ENCODE measurements around the gene TMEM17.

TMEM17 gene

GRCh38 chr2:62455957-62456692, 49.9 kb downstream of the TMEM17 start:
- DNase-seq (ENCODE audit: low read depth): no peak

- DNase-seq (ENCODE audit: low read depth): no peak
These were observed 52.0 kb downstream of the TMEM17 start for GRCh38 chr2:62453955-62454354.

GRCh38 chr2:62452701-62453454, 53.1 kb downstream of the TMEM17 start:
- no peak for DNase-seq (ENCODE audit: low read depth)

- DNase-seq (ENCODE audit: low read depth): no peak
These were observed 55.2 kb downstream of the TMEM17 start for GRCh38 chr2:62450716-62451191.

All from amniotic epithelial cell (primary cell).